ENCODE data around the gene URB1.
"Not testable (repeated sequence)": the region's sequence is repeated elsewhere in the genome, so short reads cannot be mapped to it uniquely, and the experiment has no call there.

URB1 gene

GRCh38 chr21:32316361-32317215 lies 76.2 kb downstream of the URB1 start:
- DNase-seq, result no peak

GRCh38 chr21:32315511-32316281 lies 77.1 kb downstream of the URB1 start:
- no peak for DNase-seq

GRCh38 chr21:32314806-32315205 lies 78.0 kb downstream of the URB1 start:
- DNase-seq, result no peak

- no peak for DNase-seq
Observed at GRCh38 chr21:32312976-32313375, 79.8 kb downstream of the URB1 start.

GRCh38 chr21:32312326-32312725 lies 80.5 kb downstream of the URB1 start:
- no peak for DNase-seq

- no peak for DNase-seq
Observed at GRCh38 chr21:32311621-32312020, 81.2 kb downstream of the URB1 start.

- DNase-seq, result not testable (repeated sequence)
Observed at GRCh38 chr21:32310976-32311375, 81.8 kb downstream of the URB1 start.

GRCh38 chr21:32309906-32310460 lies 82.8 kb downstream of the URB1 start:
- no peak for DNase-seq

GRCh38 chr21:32308696-32309095 lies 84.1 kb downstream of the URB1 start:
- DNase-seq, result no peak

GRCh38 chr21:32307706-32308105 lies 85.1 kb downstream of the URB1 start:
- no peak for DNase-seq

GRCh38 chr21:32306021-32306780 lies 86.6 kb downstream of the URB1 start:
- DNase-seq, result no peak

GRCh38 chr21:32304998-32305397 lies 87.8 kb downstream of the URB1 start:
- DNase-seq, result no peak

GRCh38 chr21:32303385-32303784 lies 89.4 kb downstream of the URB1 start:
- DNase-seq, result no peak

GRCh38 chr21:32302560-32302959 lies 90.3 kb downstream of the URB1 start:
- DNase-seq, result no peak

- no peak for DNase-seq
Observed at GRCh38 chr21:32301596-32301995, 91.2 kb downstream of the URB1 start.

GRCh38 chr21:32300117-32300681 lies 92.6 kb downstream of the URB1 start:
- no peak for DNase-seq

- DNase-seq, result no peak
Observed at GRCh38 chr21:32299695-32300094, 93.1 kb downstream of the URB1 start.

GRCh38 chr21:32298658-32299081 lies 94.1 kb downstream of the URB1 start, which contains the start of gene MRAP:
Gene MRAP, plus strand, starts transcription at chr21:32298855. Its CDS starts 117 bp downstream, at chr21:32298972.
- no peak for DNase-seq

- no peak for DNase-seq
Observed at GRCh38 chr21:32298148-32298559, 94.7 kb downstream of the URB1 start.

- no peak for DNase-seq
Observed at GRCh38 chr21:32297449-32297848, 95.4 kb downstream of the URB1 start.

- no peak for DNase-seq
Observed at GRCh38 chr21:32285476-32285875, 107.3 kb downstream of the URB1 start.

GRCh38 chr21:32282992-32283391 lies 109.8 kb downstream of the URB1 start:
- DNase-seq, result no peak

- DNase-seq, result no peak
Observed at GRCh38 chr21:32281531-32281930, 111.3 kb downstream of the URB1 start.
